ENCODE results near the gene CORO7. TPM values are rescaled to one million over a fixed set of nuclear protein-coding genes. Genes with fewer than 3 reads are reported as not detected.

Gene CORO7
- polyA plus RNA-seq, 2 of the 4 experiments (the other 2 are of a cell fraction) = 6.0 to 11.9 TPM

GRCh38 chr16:4307215-4308037 is 109.0 kb downstream of the CORO7 start (continued):
- peak; percentile 64; the same call in 1 of the 2 replicates for TF ChIP-seq GATA3 (IDR thresholded peaks at IDR 0.05; ENCODE audit: borderline replicate concordance)
- no peak; the same call in 1 of the 2 replicates for TF ChIP-seq MAZ (IDR thresholded peaks at IDR 0.05; ENCODE audit: borderline replicate concordance, low read depth, low read length)
- TF ChIP-seq EP300 (IDR thresholded peaks at IDR 0.05) = peak in 1 of 2 experiments; percentile 61; a peak in 1 of 5 replicates
- TF ChIP-seq KDM5A (IDR thresholded peaks at IDR 0.05) = peak; percentile 25; the same call in 1 of the 2 replicates
- TF ChIP-seq SREBF2 (IDR thresholded peaks at IDR 0.05) = no peak
- TF ChIP-seq CHD2 (IDR thresholded peaks at IDR 0.05; ENCODE audit: low read length, partially characterized antibody) = no peak
- 0 out of 2 replicates have a peak, but pooled peaks have one; percentile 28 for TF ChIP-seq ZSCAN20 (CRISPR knock-in tag; IDR thresholded peaks at IDR 0.05)
- TF ChIP-seq ELK1 (IDR thresholded peaks at IDR 0.05; ENCODE audit: low read depth, low read length) = no peak
- TF ChIP-seq ATOH8 (CRISPR knock-in tag; IDR thresholded peaks at IDR 0.05; ENCODE audit: low read depth) = peak; percentile 44; the same call in 1 of the 2 replicates
- no peak for TF ChIP-seq BHLHE40 (IDR thresholded peaks at IDR 0.05; ENCODE audit: low read depth, low read length)
- TF ChIP-seq RAD21 (conservative IDR thresholded peaks at IDR 0.05 in 1 of 2, IDR thresholded peaks at IDR 0.05 in 1 of 2) = no peak; a peak in 1 of 5 replicates
- no peak for TF ChIP-seq USF2 (IDR thresholded peaks at IDR 0.05)
- TF ChIP-seq ZC3H11A (IDR thresholded peaks at IDR 0.05) = no peak
- no peak for TF ChIP-seq HMGXB4 (CRISPR knock-in tag; IDR thresholded peaks at IDR 0.05; ENCODE audit: borderline replicate concordance)
- no peak for TF ChIP-seq SMC3 (IDR thresholded peaks at IDR 0.05)
- TF ChIP-seq HOXA7 (CRISPR knock-in tag; IDR thresholded peaks at IDR 0.05) = no peak; the same call in 1 of the 2 replicates
- no peak for TF ChIP-seq BCL3 (IDR thresholded peaks at IDR 0.05)
- no peak for TF ChIP-seq TFCP2L1 (CRISPR knock-in tag; IDR thresholded peaks at IDR 0.05)
- TF ChIP-seq ESRRA (IDR thresholded peaks at IDR 0.05; ENCODE audit: borderline replicate concordance, low read length) = no peak
- no peak for TF ChIP-seq RFX5 (IDR thresholded peaks at IDR 0.05)
- no peak for TF ChIP-seq FOXS1 (CRISPR knock-in tag; IDR thresholded peaks at IDR 0.05)
- no peak for TF ChIP-seq TP53 (CRISPR knock-in tag; IDR thresholded peaks at IDR 0.05)
- no peak for TF ChIP-seq NR3C1 (IDR thresholded peaks at IDR 0.05)
- no peak for TF ChIP-seq CBX2 (IDR thresholded peaks at IDR 0.05; ENCODE audit: borderline replicate concordance, low read depth)
- no peak for TF ChIP-seq ZNF302 (CRISPR knock-in tag; IDR thresholded peaks at IDR 0.05)
- peak; percentile 84; the same call in 1 of the 2 replicates for TF ChIP-seq PHF8 (IDR thresholded peaks at IDR 0.05; ENCODE audit: borderline replicate concordance, low read depth)
- TF ChIP-seq MAX (IDR thresholded peaks at IDR 0.05) = peak; percentile 58
- no peak for TF ChIP-seq POLR2AphosphoS2 (conservative IDR thresholded peaks at IDR 0.05; ENCODE audit: low read length)
- 0 out of 2 replicates have a peak, but pooled peaks have one; percentile 26 for TF ChIP-seq KDM1A (IDR thresholded peaks at IDR 0.05; ENCODE audit: low read depth)
- TF ChIP-seq RARB (CRISPR knock-in tag; IDR thresholded peaks at IDR 0.05) = no peak
- TF ChIP-seq ZFP36 (IDR thresholded peaks at IDR 0.05; ENCODE audit: borderline replicate concordance, partially characterized antibody) = no peak
- no peak for TF ChIP-seq EHF (CRISPR knock-in tag; IDR thresholded peaks at IDR 0.05)
- TF ChIP-seq FOSL2 (IDR thresholded peaks at IDR 0.05) = no peak
- peak; percentile 75 for TF ChIP-seq FOSL2 (CRISPR knock-in tag; IDR thresholded peaks at IDR 0.05)
- TF ChIP-seq FOSB (CRISPR knock-in tag; IDR thresholded peaks at IDR 0.05) = no peak
- no peak for TF ChIP-seq HES2 (IDR thresholded peaks at IDR 0.05)
- TF ChIP-seq CHD4 (IDR thresholded peaks at IDR 0.05; ENCODE audit: borderline replicate concordance) = no peak
- no peak for TF ChIP-seq EHMT2 (IDR thresholded peaks at IDR 0.05; ENCODE audit: low read depth)

All from A549 (cell line).